ENCODE results near the gene ASTN1.

Gene ASTN1

GRCh38 chr1:177024623-177025022 lies 139.9 kb downstream of the ASTN1 start:
- DNase-seq, result no peak

GRCh38 chr1:177023726-177024125 lies 140.8 kb downstream of the ASTN1 start:
- DNase-seq, result no peak

GRCh38 chr1:177023249-177023648 lies 141.3 kb downstream of the ASTN1 start:
- DNase-seq, result no peak

GRCh38 chr1:177021687-177022086 lies 142.8 kb downstream of the ASTN1 start:
- no peak for DNase-seq

- no peak for DNase-seq
Observed at GRCh38 chr1:177020851-177021589, 143.5 kb downstream of the ASTN1 start.

GRCh38 chr1:177017287-177017852 lies 147.1 kb downstream of the ASTN1 start:
- DNase-seq, result no peak

GRCh38 chr1:177014325-177014724 lies 150.2 kb downstream of the ASTN1 start:
- no peak for DNase-seq

GRCh38 chr1:177012342-177012925 lies 152.1 kb downstream of the ASTN1 start:
- DNase-seq, result no peak

- no peak for DNase-seq
Observed at GRCh38 chr1:177011508-177011907, 153.0 kb downstream of the ASTN1 start.

GRCh38 chr1:177010211-177010825 lies 154.2 kb downstream of the ASTN1 start:
- no peak for DNase-seq

GRCh38 chr1:177008653-177009052 lies 155.9 kb downstream of the ASTN1 start:
- no peak for DNase-seq

- DNase-seq, result no peak
Observed at GRCh38 chr1:177007437-177008161, 156.9 kb downstream of the ASTN1 start.

GRCh38 chr1:177002891-177003290 lies 161.6 kb downstream of the ASTN1 start:
- no peak for DNase-seq

- DNase-seq, result no peak
Observed at GRCh38 chr1:177001556-177001955, 163.0 kb downstream of the ASTN1 start.

- no peak for DNase-seq
Observed at GRCh38 chr1:176998183-176998795, 166.2 kb downstream of the ASTN1 start.

GRCh38 chr1:176996456-176997090 lies 167.9 kb downstream of the ASTN1 start:
- no peak for DNase-seq

- DNase-seq, result no peak
Observed at GRCh38 chr1:176994931-176995596, 169.4 kb downstream of the ASTN1 start.

GRCh38 chr1:176993587-176993986 lies 170.9 kb downstream of the ASTN1 start:
- DNase-seq, result no peak

GRCh38 chr1:176989754-176990153 lies 174.8 kb downstream of the ASTN1 start:
- no peak for DNase-seq

- DNase-seq, result no peak
Observed at GRCh38 chr1:176989023-176989422, 175.5 kb downstream of the ASTN1 start.

GRCh38 chr1:176987016-176987415 lies 177.5 kb downstream of the ASTN1 start:
- no peak for DNase-seq

- DNase-seq, result no peak
Observed at GRCh38 chr1:176983731-176984130, 180.8 kb downstream of the ASTN1 start.

All from MV-4-11 (cell line).